Neural crest cell (in vitro differentiated cells): ENCODE data around the gene ZNF474. TPM values are rescaled to one million over a fixed set of nuclear protein-coding genes. Genes with fewer than 3 reads are reported as not detected.

ENCODE experiments used
- DNase-seq: peaks from one replicate; pipeline ENCODE4 v3.0.0; 2021; ENCODE audit warnings: low read depth, mixed read lengths, low spot score
- H3K27ac Mint-ChIP-seq: one replicate; pipeline ENCODE4 v1.8.0; 2021; ENCODE audit warnings: mild to moderate bottlenecking, mixed read lengths; ENCODE audit not compliant: unreplicated experiment
- H3K27me3 Mint-ChIP-seq: 2 replicates; pipeline ENCODE4 v1.8.0; 2021; ENCODE audit warnings: low read depth, mild to moderate bottlenecking, mixed read lengths
- H3K36me3 Mint-ChIP-seq: 2 replicates; pipeline ENCODE4 v1.8.0; 2021; ENCODE audit warnings: low read depth, mild to moderate bottlenecking, mixed read lengths
- H3K4me1 Mint-ChIP-seq: 2 replicates; pipeline ENCODE4 v1.8.0; 2021; ENCODE audit warnings: mixed read lengths
- H3K4me3 Mint-ChIP-seq: one replicate; pipeline ENCODE4 v1.8.0; 2021; ENCODE audit warnings: mild to moderate bottlenecking, mixed read lengths
- H3K9me3 Mint-ChIP-seq: 2 replicates; pipeline ENCODE4 v1.8.0; 2021; ENCODE audit warnings: mixed read lengths
- CTCF ChIP-seq: fragments of 200-600 bp; sonication (generic); conservative IDR thresholded peaks from 2 replicates; pipeline ENCODE4 v1.5.0; 2021; ENCODE audit warnings: antibody characterized with exemption, mild to moderate bottlenecking
- total RNA-seq: library from RNA; stranded (reverse); gene quantifications from 2 replicates; pipeline ENCODE4 v1.2.1, GENCODE V29; 2021

The ZNF474 gene
- total RNA-seq, 1 donor from 2014 or later, result 0.47 TPM

GRCh38 chr5:122165559-122166078 lies 36.3 kb downstream of the ZNF474 start:
- no peaks in the 10 kb centered on the region for H3K36me3 Mint-ChIP-seq
- no peak for DNase-seq
- H3K4me1 Mint-ChIP-seq, result peaks cover 19% of the 10 kb centered on the region
- TF ChIP-seq CTCF, result no peak
- H3K27me3 Mint-ChIP-seq, result no peaks in the 10 kb centered on the region
- H3K9me3 Mint-ChIP-seq, result peaks cover 5% of the 10 kb centered on the region
- peak overlapping the region; percentile 12 for H3K27ac Mint-ChIP-seq
- H3K4me3 Mint-ChIP-seq, result no peak overlapping the region

GRCh38 chr5:122169350-122170103 lies 40.2 kb downstream of the ZNF474 start:
- peak overlapping the region; percentile 39 for H3K27ac Mint-ChIP-seq
- DNase-seq, result no peak

GRCh38 chr5:122170620-122171019 lies 41.3 kb downstream of the ZNF474 start:
- H3K27ac Mint-ChIP-seq, result no peak overlapping the region
- no peak for DNase-seq
- no peak overlapping the region for H3K4me3 Mint-ChIP-seq
- peaks cover 18% of the 10 kb centered on the region for H3K4me1 Mint-ChIP-seq
- peaks cover 5% of the 10 kb centered on the region for H3K9me3 Mint-ChIP-seq
- H3K27me3 Mint-ChIP-seq, result no peaks in the 10 kb centered on the region
- H3K36me3 Mint-ChIP-seq, result no peaks in the 10 kb centered on the region
- no peak for TF ChIP-seq CTCF

More at GRCh38 chr5:122169350-122170103, 40.2 kb downstream of the ZNF474 start:
- Mint-ChIP-seq H3K9me3 (peaks cover 5% of the 10 kb centered on the region), H3K4me3 (no peak overlapping the region), H3K4me1 (peaks cover 21% of the 10 kb centered on the region), H3K27me3 (no peaks in the 10 kb centered on the region), H3K36me3 (no peaks in the 10 kb centered on the region)
- TF ChIP-seq CTCF, result no peak

- peaks cover 5% of the 10 kb centered on the region for H3K9me3 Mint-ChIP-seq
- TF ChIP-seq CTCF, result no peak
- no peak overlapping the region for H3K27ac Mint-ChIP-seq
- no peaks in the 10 kb centered on the region for H3K27me3 Mint-ChIP-seq
- no peak for DNase-seq
- peaks cover 8% of the 10 kb centered on the region for H3K4me1 Mint-ChIP-seq
- no peak overlapping the region for H3K4me3 Mint-ChIP-seq
- no peaks in the 10 kb centered on the region for H3K36me3 Mint-ChIP-seq
These were observed 42.9 kb downstream of the ZNF474 start for GRCh38 chr5:122172207-122172606.

- Mint-ChIP-seq H3K27ac (no peak overlapping the region), H3K36me3 (no peaks in the 10 kb centered on the region), H3K4me1 (peaks cover 8% of the 10 kb centered on the region), H3K27me3 (no peaks in the 10 kb centered on the region), H3K9me3 (peaks cover 7% of the 10 kb centered on the region), H3K4me3 (no peak overlapping the region)
- no peak for TF ChIP-seq CTCF
- DNase-seq, result no peak
These were observed 44.4 kb downstream of the ZNF474 start for GRCh38 chr5:122173474-122174415.
